ENCODE data around the gene KIF1B.

KIF1B gene

GRCh38 chr1:10209905-10210810 is at the start of gene KIF1B:
KIF1B (plus strand) TSS chr1:10210570; CDS start chr1:10232329, 21,759 bp downstream.
- H3K9me3 Mint-ChIP-seq: no peaks in the 10 kb centered on the region
- peaks cover 12 to 37% of the 10 kb centered on the region in 2 donors for H3K4me1 Mint-ChIP-seq
- peak within 1 kb of the TSS; percentile 96 to 98 for H3K4me3 Mint-ChIP-seq
- peak within 1 kb of the TSS; percentile 96 for H3K27ac Mint-ChIP-seq
- peak; percentile 98 to 99 for ATAC-seq (replicated peaks)
- H3K27me3 Mint-ChIP-seq: peaks cover 0 to 6% of the 10 kb centered on the region in 2 donors
- no peaks in the 10 kb centered on the region for H3K36me3 Mint-ChIP-seq
- peak; percentile 97 for DNase-seq

- H3K9me3 Mint-ChIP-seq: no peaks in the 10 kb centered on the region
- no peaks in the 10 kb centered on the region for H3K4me1 Mint-ChIP-seq
- no peak for DNase-seq
- no peak overlapping the region for H3K4me3 Mint-ChIP-seq
- no peaks in the 10 kb centered on the region for H3K27me3 Mint-ChIP-seq
- peaks cover 20 to 38% of the 10 kb centered on the region in 2 donors for H3K36me3 Mint-ChIP-seq
- H3K27ac Mint-ChIP-seq: peak overlapping the region; percentile 16
- no peak for ATAC-seq (replicated peaks)
Observed at GRCh38 chr1:10160907-10161490, 49.4 kb upstream of the KIF1B start.

- Mint-ChIP-seq H3K27me3 (no peaks in the 10 kb centered on the region), H3K36me3 (peaks cover 22 to 41% of the 10 kb centered on the region in 2 donors), H3K9me3 (no peaks in the 10 kb centered on the region), H3K4me1 (no peaks in the 10 kb centered on the region), H3K4me3 (no peak overlapping the region), H3K27ac (no peak overlapping the region)
- ATAC-seq (replicated peaks): no peak
- no peak for DNase-seq
Observed at GRCh38 chr1:10161541-10162290, 48.7 kb upstream of the KIF1B start.

GRCh38 chr1:10168912-10169514 is 41.4 kb upstream of the KIF1B start:
- no peaks in the 10 kb centered on the region for H3K9me3 Mint-ChIP-seq
- no peaks in the 10 kb centered on the region for H3K27me3 Mint-ChIP-seq
- peaks cover 4 to 12% of the 10 kb centered on the region in 2 donors for H3K4me1 Mint-ChIP-seq
- no peak overlapping the region for H3K4me3 Mint-ChIP-seq
- ATAC-seq (replicated peaks) (no peak), DNase-seq (no peak)
- H3K27ac Mint-ChIP-seq: peak overlapping the region; percentile 56
- H3K36me3 Mint-ChIP-seq: peaks cover 50 to 68% of the 10 kb centered on the region in 2 donors

GRCh38 chr1:10170239-10170574 is 40.2 kb upstream of the KIF1B start:
- Mint-ChIP-seq H3K27ac (no peak overlapping the region), H3K9me3 (peaks cover 0 to 4% of the 10 kb centered on the region in 2 donors), H3K36me3 (peaks cover 51 to 68% of the 10 kb centered on the region in 2 donors), H3K27me3 (no peaks in the 10 kb centered on the region), H3K4me1 (peaks cover 4 to 12% of the 10 kb centered on the region in 2 donors), H3K4me3 (no peak overlapping the region)
- DNase-seq: no peak
- peak; percentile 75 to 92 for ATAC-seq (replicated peaks)

GRCh38 chr1:10171105-10171767 is 39.1 kb upstream of the KIF1B start:
- no peak for ATAC-seq (replicated peaks)
- Mint-ChIP-seq H3K27ac (peak overlapping the region; percentile 47), H3K27me3 (no peaks in the 10 kb centered on the region), H3K36me3 (peaks cover 50 to 66% of the 10 kb centered on the region in 2 donors), H3K4me1 (peaks cover 4 to 12% of the 10 kb centered on the region in 2 donors), H3K4me3 (no peak overlapping the region), H3K9me3 (peaks cover 6 to 7% of the 10 kb centered on the region in 2 donors)
- no peak for DNase-seq

- Mint-ChIP-seq H3K4me3 (no peak overlapping the region), H3K27me3 (no peaks in the 10 kb centered on the region), H3K36me3 (peaks cover 49 to 66% of the 10 kb centered on the region in 2 donors), H3K9me3 (peaks cover 6 to 7% of the 10 kb centered on the region in 2 donors), H3K4me1 (peaks cover 4 to 12% of the 10 kb centered on the region in 2 donors), H3K27ac (peak overlapping the region; percentile 15)
- ATAC-seq (replicated peaks) (no peak), DNase-seq (no peak)
Observed at GRCh38 chr1:10171995-10172669, 38.2 kb upstream of the KIF1B start.

- Mint-ChIP-seq H3K4me1 (peaks cover 4 to 12% of the 10 kb centered on the region in 2 donors), H3K27ac (no peak overlapping the region), H3K36me3 (peaks cover 42 to 58% of the 10 kb centered on the region in 2 donors), H3K4me3 (no peak overlapping the region), H3K9me3 (peaks cover 6 to 7% of the 10 kb centered on the region in 2 donors), H3K27me3 (no peaks in the 10 kb centered on the region)
- DNase-seq (no peak), ATAC-seq (replicated peaks) (no peak)
Observed at GRCh38 chr1:10173582-10173981, 36.8 kb upstream of the KIF1B start.

- no peak for DNase-seq
- no peak overlapping the region for H3K4me3 Mint-ChIP-seq
- peaks cover 47 to 50% of the 10 kb centered on the region in 2 donors for H3K36me3 Mint-ChIP-seq
Observed at GRCh38 chr1:10177876-10178275, 32.5 kb upstream of the KIF1B start.

GRCh38 chr1:10178597-10179405 is 31.6 kb upstream of the KIF1B start:
- peaks cover 10 to 23% of the 10 kb centered on the region in 2 donors for H3K4me1 Mint-ChIP-seq
- H3K27me3 Mint-ChIP-seq: no peaks in the 10 kb centered on the region
- DNase-seq (no peak), ATAC-seq (replicated peaks) (no peak)
- H3K4me3 Mint-ChIP-seq: no peak overlapping the region
- H3K9me3 Mint-ChIP-seq: peaks cover 6 to 7% of the 10 kb centered on the region in 2 donors
- no peak overlapping the region for H3K27ac Mint-ChIP-seq
- H3K36me3 Mint-ChIP-seq: peaks cover 43 to 46% of the 10 kb centered on the region in 2 donors

More at GRCh38 chr1:10177876-10178275, 32.5 kb upstream of the KIF1B start:
- peaks cover 10 to 23% of the 10 kb centered on the region in 2 donors for H3K4me1 Mint-ChIP-seq
- no peaks in the 10 kb centered on the region for H3K27me3 Mint-ChIP-seq
- no peak overlapping the region for H3K27ac Mint-ChIP-seq
- peaks cover 6 to 7% of the 10 kb centered on the region in 2 donors for H3K9me3 Mint-ChIP-seq
- ATAC-seq (replicated peaks): no peak

GRCh38 chr1:10179406-10180091 is 30.8 kb upstream of the KIF1B start:
- Mint-ChIP-seq H3K4me1 (peaks cover 10 to 23% of the 10 kb centered on the region in 2 donors), H3K36me3 (peaks cover 38 to 41% of the 10 kb centered on the region in 2 donors), H3K27ac (no peak overlapping the region), H3K4me3 (no peak overlapping the region), H3K27me3 (no peaks in the 10 kb centered on the region), H3K9me3 (peaks cover 6 to 7% of the 10 kb centered on the region in 2 donors)
- no peak for DNase-seq
- no peak for ATAC-seq (replicated peaks)

GRCh38 chr1:10181154-10181553 is 29.2 kb upstream of the KIF1B start:
- Mint-ChIP-seq H3K4me3 (peak overlapping the region in 1 of 2 donors; percentile 58), H3K4me1 (peaks cover 10 to 23% of the 10 kb centered on the region in 2 donors), H3K36me3 (peaks cover 27 to 28% of the 10 kb centered on the region in 2 donors), H3K9me3 (no peaks in the 10 kb centered on the region), H3K27me3 (no peaks in the 10 kb centered on the region), H3K27ac (peak overlapping the region; percentile 80)
- no peak for DNase-seq
- no peak for ATAC-seq (replicated peaks)

All from stimulated activated naive B cell treated with anti-CD40 and anti-IgM and Interleukin-4, amounts not matched to agents 10 μg/mL and 1 μg/mL and 100 μg/mL, for 72 hours (primary cell).